Heart right ventricle (tissue), 16 donors: ENCODE measurements around the gene ARL9. TPM values are rescaled to one million over a fixed set of nuclear protein-coding genes. Genes with fewer than 3 reads are reported as not detected.

ENCODE experiments used
- ATAC-seq, 8 donors: fragments of 200-7000 bp; cut with Tn5 transposase; one replicate each; pipeline ENCODE4 v1.9.1; 2020; ENCODE audit warnings: mild to moderate bottlenecking in 8 of 8, moderate library complexity in 8 of 8, moderate number of reproducible peaks in 1 of 8
- DNase-seq, 2 donors: peaks; one replicate each; pipeline ENCODE4 v3.0.0-alpha.2; 2020
- H3K27ac ChIP-seq, 10 donors: fragments of 200-600 bp; sonication (generic) in 2 of 10; one replicate each; pipeline versions ENCODE4 v1.5.0 to v1.8.0; 2020 to 2022; ENCODE audit warnings: mild to moderate bottlenecking in 3 of 10
- H3K27me3 ChIP-seq, 7 donors: fragments of 200-600 bp; one replicate each; pipeline ENCODE4 v1.8.0; 2021 to 2022; ENCODE audit warnings: mild to moderate bottlenecking in 2 of 7
- H3K36me3 ChIP-seq, 9 donors: fragments of 200-600 bp; sonication (generic) in 1 of 9; one replicate each; pipeline versions ENCODE4 v1.5.0 to v1.8.0; 2020 to 2022; ENCODE audit warnings: mild to moderate bottlenecking in 2 of 9
- H3K4me1 ChIP-seq, 9 donors: fragments of 200-600 bp; sonication (generic) in 1 of 9; one replicate each; pipeline versions ENCODE4 v1.5.0 to v1.8.0; 2020 to 2022; ENCODE audit warnings: mild to moderate bottlenecking in 4 of 9
- H3K4me3 ChIP-seq, 10 donors: fragments of 200-600 bp; sonication (generic) in 2 of 10; one replicate each; pipeline versions ENCODE4 v1.5.0 to v1.8.0; 2020 to 2022; ENCODE audit warnings: mild to moderate bottlenecking in 7 of 10, moderate library complexity in 2 of 10
- H3K9me3 ChIP-seq, 11 donors: fragments of 200-600 bp in 10 of 11; sonication (generic) in 2 of 11; one replicate each; pipeline versions ENCODE4 v1.5.0 to v1.8.0; 2013 to 2022; ENCODE audit warnings: mild to moderate bottlenecking in 2 of 11, control low read depth in 1 of 11, moderate library complexity in 1 of 11
- CTCF ChIP-seq, 9 donors: fragments of 200-600 bp; sonication (generic) in 2 of 9; IDR thresholded peaks; one replicate each; pipeline versions ENCODE4 v1.5.0 to v1.8.0; 2021 to 2022; ENCODE audit warnings: antibody characterized with exemption in 9 of 9, mild to moderate bottlenecking in 5 of 9, moderate library complexity in 1 of 9
- WGBS, 2 donors: extraction: QIAGEN DNeasy Blood & Tissue Kit; methylation state at CpG; one replicate each; pipeline ENCODE4 v1.1.7; 2013; ENCODE audit warnings: inconsistent platforms in 1 of 2; 5-methylcytosine and 5-hydroxymethylcytosine counted together
- intact Hi-C, 10 donors: fragments of 100-400 bp; cut with DNase I; formaldehyde crosslinking; loops; one replicate each; pipeline versions ENCODE4 v1.11.1 to v1.14.2; 2022
- polyA plus RNA-seq, 2 donors: library from polyadenylated mRNA; stranded (reverse); fragments of 200-250 nt; gene quantifications; one replicate each; pipeline ENCODE4 v1.2.3, GENCODE V29; 2013
- total RNA-seq, 10 donors: library from RNA; stranded (reverse); fragmentation: NEBNext Ultra II Directional in 3 of 10; extraction: Animal tissue kit (Norgen Biotek cat#: 25700) in 3 of 10; gene quantifications; one replicate each; pipeline versions ENCODE4 v1.2.1 to v1.2.4, GENCODE V29; 2021 to 2023
- donor health status: Arrhythmogenic right ventricular cardiomyopathy.
- donor health status: ischemic (EF 13 %, LVEDD 7.1; RV severe dilation, severe dysfunction).
- donor health status: healthy with polysubstance abuse.
- donor health status: DM: no; HTN: yes; CAD: no.
- donor health status: DM: no; HTN: no; CAD: no.
- donor health status: ischemic (EF 25% LVEDD 6.9; RV normal size, moderate dysfunction).
- donor health status: ischemic (EF 25% LVEDD 5.7; RV mildly dilated, moderate dysfunction).
- donor health status: healthy.
- donor health status: DM: yes; HTN: yes; CAD: no.
- donor health status: Ischemic cardiomyopathy.
- donor health status: ischemic (EF 35%, LVEDD 5.7; RV mildly dilated, moderate dysfunction).
- donor health status: nonischemic (EF 11% LVEDD 7.7; RV severe dilation, severe dysfunction).
- donor health status: DM: yes; HTN: yes; CAD: no.
- donor health status: PGD.
- donor health status: ischemic (EF 29% LVEDD 5.4; RV normal size, mild dysfunction).
- donor health status: nonischemic (EF 23%, LVEDD 6.1; RV moderate dilation, normal function).

ARL9 gene
- total and polyA plus RNA-seq, 12 donors: 0.09 to 0.19 TPM; not detected in 10

GRCh38 chr4:56477192-56477702, 28.3 kb upstream of the ARL9 start:
- Histone ChIP-seq H3K36me3 (peaks cover 0 to 100% (median 83%) of the 10 kb centered on the region in 9 donors), H3K27me3 (no peaks in the 10 kb centered on the region), H3K9me3 (no peaks in the 10 kb centered on the region), H3K4me3 (no peak overlapping the region), H3K4me1 (no peaks in the 10 kb centered on the region), H3K27ac (no peak overlapping the region)
- no peak for ATAC-seq
- intact Hi-C loops: no loop called here
- 94% methylated on average over 5 of the region's 5 CpGs for WGBS, 2 donors
- no peak for DNase-seq
- TF ChIP-seq CTCF (IDR thresholded peaks at IDR 0.05): no peak

DNA sequence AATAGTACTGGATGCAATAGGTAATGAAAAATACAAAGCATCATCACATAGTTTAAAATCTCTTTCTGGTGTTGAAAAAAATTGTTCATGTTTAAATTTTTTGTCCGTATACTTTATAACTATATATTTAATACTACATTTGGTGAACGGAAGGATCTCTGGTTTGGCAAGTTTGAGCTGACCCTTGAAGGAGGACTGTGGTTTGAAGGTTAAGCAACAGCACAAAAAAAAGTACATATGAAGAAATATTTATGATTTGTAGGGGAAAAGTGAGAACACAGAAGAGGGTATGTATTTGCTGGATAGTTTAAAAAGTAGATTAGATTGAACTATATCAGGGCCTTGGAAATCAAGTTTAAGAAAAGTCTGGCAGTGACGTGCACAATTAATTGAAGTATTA, 24.9 kb upstream of the ARL9 start:
- Histone ChIP-seq H3K36me3 (peaks cover 0 to 100% (median 70%) of the 10 kb centered on the region in 9 donors), H3K4me1 (no peaks in the 10 kb centered on the region), H3K9me3 (no peaks in the 10 kb centered on the region), H3K27me3 (no peaks in the 10 kb centered on the region), H3K4me3 (no peak overlapping the region), H3K27ac (no peak overlapping the region)
- DNase-seq (no peak), ATAC-seq (no peak)
- TF ChIP-seq CTCF (IDR thresholded peaks at IDR 0.05): no peak
- intact Hi-C loops: no loop called here
- WGBS, 2 donors: 90 to 94% methylated on average over 3 of the region's 3 CpGs

GRCh38 chr4:56496241-56496640, 9.3 kb upstream of the ARL9 start:
- H3K27me3 ChIP-seq: no peaks in the 10 kb centered on the region
- intact Hi-C loops: no loop called here
- H3K4me3 ChIP-seq: no peak overlapping the region
- peaks cover 0 to 100% (median 72%) of the 10 kb centered on the region in 9 donors for H3K36me3 ChIP-seq
- ATAC-seq: no peak
- no peak for TF ChIP-seq CTCF (IDR thresholded peaks at IDR 0.05)
- no peak for DNase-seq
- no peaks in the 10 kb centered on the region for H3K9me3 ChIP-seq
- H3K27ac ChIP-seq: no peak overlapping the region
- H3K4me1 ChIP-seq: no peaks in the 10 kb centered on the region
- 96 to 100% methylated on average over 1 of the region's 1 CpG for WGBS, 2 donors

GRCh38 chr4:56511098-56511497, 5.5 kb downstream of the ARL9 start:
- intact Hi-C loops: no loop called here
- Histone ChIP-seq H3K9me3 (no peaks in the 10 kb centered on the region), H3K4me3 (no peak overlapping the region), H3K27ac (no peak overlapping the region), H3K27me3 (peaks cover 0 to 10% (median 8%) of the 10 kb centered on the region in 7 donors), H3K4me1 (peaks cover 0 to 6% (median 3%) of the 10 kb centered on the region in 9 donors), H3K36me3 (no peaks in the 10 kb centered on the region)
- DNase-seq (peak in 1 of 2 donors; percentile 16), ATAC-seq (peak in 2 of 8 donors; percentile 44 to 64)
- TF ChIP-seq CTCF (IDR thresholded peaks at IDR 0.05): no peak
